H9 (cell line): ENCODE data around the gene MTARC2. TPM values are rescaled to one million over a fixed set of nuclear protein-coding genes. Genes with fewer than 3 reads are reported as not detected.

Source experiments
- DNase-seq: peaks from one replicate; pipeline ENCODE4 v3.0.0-alpha.2; 2017
- H2AFZ ChIP-seq: one replicate; pipeline ENCODE4 v1.6.1; 2013; ENCODE audit warnings: mild to moderate bottlenecking, low read length, control low read depth, moderate library complexity
- H2AK5ac ChIP-seq: 2 replicates; pipeline ENCODE4 v1.6.1; 2013; ENCODE audit warnings: low read length, control low read depth, mixed read lengths; ENCODE audit not compliant: insufficient read length
- H2BK120ac ChIP-seq: one replicate; pipeline ENCODE4 v1.6.1; 2013; ENCODE audit warnings: low read depth, mild to moderate bottlenecking, low read length, control low read depth, inconsistent platforms; ENCODE audit not compliant: poor library complexity, severe bottlenecking
- H2BK12ac ChIP-seq: 2 replicates; pipeline ENCODE4 v1.6.1; 2013; ENCODE audit warnings: low read length, control low read depth, mixed read lengths, low read depth; ENCODE audit not compliant: insufficient read length
- H2BK15ac ChIP-seq: 2 replicates; pipeline ENCODE4 v1.6.1; 2013; ENCODE audit warnings: low read depth, low read length, control low read depth
- H2BK20ac ChIP-seq: one replicate; pipeline ENCODE4 v1.6.1; 2013; ENCODE audit warnings: low read depth, mild to moderate bottlenecking, low read length, control low read depth, inconsistent platforms; ENCODE audit not compliant: poor library complexity, severe bottlenecking
- H2BK5ac ChIP-seq: 2 replicates; pipeline ENCODE4 v1.6.1; 2013; ENCODE audit warnings: low read length, control low read depth, mixed read lengths; ENCODE audit not compliant: insufficient read length
- H3K14ac ChIP-seq: 2 replicates; pipeline ENCODE4 v1.6.1; 2013; ENCODE audit warnings: low read length, control low read depth; ENCODE audit not compliant: insufficient read depth
- H3K18ac ChIP-seq: 2 replicates; pipeline ENCODE4 v1.6.1; 2013; ENCODE audit warnings: low read depth, mild to moderate bottlenecking, mixed read lengths, low read length, control low read depth; ENCODE audit not compliant: insufficient read length
- H3K23ac ChIP-seq: 2 replicates; pipeline ENCODE4 v1.6.1; 2013; ENCODE audit warnings: low read length, control low read depth, mixed read lengths, low read depth; ENCODE audit not compliant: insufficient read length
- H3K23me2 ChIP-seq: 2 replicates; pipeline ENCODE4 v1.6.1; 2013; ENCODE audit warnings: low read depth, mild to moderate bottlenecking, mixed read lengths, low read length, control low read depth; ENCODE audit not compliant: insufficient read length, poor library complexity, severe bottlenecking
- H3K27ac ChIP-seq: 2 replicates; pipeline ENCODE4 v1.5.1; 2013; ENCODE audit warnings: low read length, control low read depth, mixed read lengths, low read depth; ENCODE audit not compliant: insufficient read length
- H3K27me3 ChIP-seq: 2 replicates; pipeline ENCODE4 v1.6.1; 2013; ENCODE audit warnings: low read length, control low read depth, inconsistent platforms; ENCODE audit not compliant: insufficient read depth
- H3K4ac ChIP-seq: 2 replicates; pipeline ENCODE4 v1.6.1; 2013; ENCODE audit warnings: low read depth, mild to moderate bottlenecking, control low read depth, inconsistent platforms, low read length, moderate library complexity
- H3K4me1 ChIP-seq: 2 replicates; pipeline ENCODE4 v1.6.1; 2013; ENCODE audit warnings: low read length, control low read depth, inconsistent platforms; ENCODE audit not compliant: insufficient read depth
- H3K4me2 ChIP-seq: 2 replicates; pipeline ENCODE4 v1.6.1; 2013; ENCODE audit warnings: low read length, control low read depth, mixed read lengths; ENCODE audit not compliant: insufficient read length, insufficient read depth
- H3K56ac ChIP-seq: 2 replicates; pipeline ENCODE4 v1.6.1; 2013; ENCODE audit warnings: low read depth, mild to moderate bottlenecking, mixed read lengths, low read length, control low read depth; ENCODE audit not compliant: insufficient read length
- H3K79me1 ChIP-seq: 2 replicates; pipeline ENCODE4 v1.6.1; 2013; ENCODE audit warnings: low read depth, mild to moderate bottlenecking, moderate library complexity, low read length, control low read depth, inconsistent platforms; ENCODE audit not compliant: insufficient read depth, poor library complexity, severe bottlenecking
- H3K79me2 ChIP-seq: 2 replicates; pipeline ENCODE4 v1.6.1; 2013; ENCODE audit warnings: low read length, control low read depth, inconsistent platforms; ENCODE audit not compliant: insufficient read depth
- H3K9ac ChIP-seq: 2 replicates; pipeline ENCODE4 v1.6.1; 2013; ENCODE audit warnings: low read length, control low read depth, mixed read lengths; ENCODE audit not compliant: insufficient read length; ENCODE audit errors: extremely low read depth
- H3K9me3 ChIP-seq: one replicate; pipeline ENCODE4 v1.6.1; 2013; ENCODE audit warnings: low read depth, low read length, inconsistent platforms; ENCODE audit not compliant: control insufficient read depth
- H3T11ph ChIP-seq: one replicate; pipeline ENCODE4 v1.6.1; 2013; ENCODE audit warnings: mild to moderate bottlenecking, low read length, control low read depth, inconsistent platforms
- H4K20me1 ChIP-seq: one replicate; pipeline ENCODE4 v1.6.1; 2013; ENCODE audit not compliant: control insufficient read depth, insufficient read length, insufficient read depth
- H4K5ac ChIP-seq: 2 replicates; pipeline ENCODE4 v1.6.1; 2013; ENCODE audit warnings: low read depth, mild to moderate bottlenecking, mixed read lengths, low read length, control low read depth; ENCODE audit not compliant: insufficient read length
- H4K8ac ChIP-seq: replicated peaks from 2 replicates; pipeline ENCODE4 v1.6.1; 2013; ENCODE audit warnings: low read length, control low read depth, mixed read lengths, low read depth; ENCODE audit not compliant: insufficient read length
- H4K91ac ChIP-seq: 2 replicates; pipeline ENCODE4 v1.6.1; 2013; ENCODE audit warnings: low read depth, mild to moderate bottlenecking, moderate library complexity, mixed read lengths, low read length, control low read depth; ENCODE audit not compliant: insufficient read length
- H3K27ac Mint-ChIP-seq, 3 experiments: 2 replicates in 2 of 3; 3 replicates in 1 of 3; pipeline ENCODE4 v1.8.0; 2020 to 2021; ENCODE audit warnings: mixed read lengths in 3 of 3, mild to moderate bottlenecking in 1 of 3, moderate library complexity in 1 of 3
- H3K27me3 Mint-ChIP-seq: 2 replicates; pipeline ENCODE4 v1.8.0; 2021; ENCODE audit warnings: low read depth, mild to moderate bottlenecking, moderate library complexity, mixed read lengths
- H3K36me3 Mint-ChIP-seq, 3 experiments: 2 replicates in 2 of 3; 3 replicates in 1 of 3; pipeline ENCODE4 v1.8.0; 2020 to 2021; ENCODE audit warnings: low read depth in 3 of 3, mixed read lengths in 3 of 3; ENCODE audit not compliant: insufficient read depth in 1 of 3
- H3K4me1 Mint-ChIP-seq, 2 experiments: 2 replicates each; pipeline ENCODE4 v1.8.0; 2020; ENCODE audit warnings: mixed read lengths in 2 of 2
- H3K4me3 Mint-ChIP-seq, 2 experiments: 2 replicates in 1 of 2; 3 replicates in 1 of 2; pipeline ENCODE4 v1.8.0; 2020 to 2021; ENCODE audit warnings: mild to moderate bottlenecking in 2 of 2, mixed read lengths in 2 of 2, moderate library complexity in 1 of 2
- H3K9me3 Mint-ChIP-seq, 2 experiments: 2 replicates in 1 of 2; 3 replicates in 1 of 2; pipeline ENCODE4 v1.8.0; 2020; ENCODE audit warnings: mild to moderate bottlenecking in 2 of 2, mixed read lengths in 2 of 2, moderate library complexity in 1 of 2
- CTCF ChIP-seq: fragments of 200-600 bp; sonication (generic); conservative IDR thresholded peaks from 3 replicates; pipeline ENCODE4 v1.8.0; 2021; ENCODE audit warnings: antibody characterized with exemption, mild to moderate bottlenecking
- WGBS: extraction: QIAGEN DNeasy Blood & Tissue Kit; methylation state at CpG from one replicate; pipeline ENCODE4 v1.1.7; 2013; ENCODE audit warnings: missing lambda C conversion rate, low lambda C conversion rate, mixed read lengths; ENCODE audit not compliant: insufficient read length; ENCODE audit errors: extremely low coverage; 5-methylcytosine and 5-hydroxymethylcytosine counted together
- total RNA-seq: library from RNA; stranded (reverse); gene quantifications from 2 replicates; pipeline ENCODE4 v1.2.1, GENCODE V29; 2021

The MTARC2 gene
- total RNA-seq, 1 experiment from 2014 or later = 7.7 TPM

GRCh38 chr1:220747437-220748088, 559 bp upstream of the MTARC2 start:
- TF ChIP-seq CTCF = no peak
- no peak overlapping the region for H3K27ac ChIP-seq
- peak overlapping the region in 2 of 3 experiments; percentile 70 to 86; a peak in 4 of 7 replicates for H3K27ac Mint-ChIP-seq

More at GRCh38 chr1:220747437-220748088, 559 bp upstream of the MTARC2 start:
- Histone ChIP-seq H3K14ac (peak overlapping the region; percentile 86; the same call in 1 of the 2 replicates), H3K4ac (no peak overlapping the region), H3K4me1 (no peaks in the 10 kb centered on the region; the same call in 1 of the 2 replicates), H4K8ac (no peak overlapping the region), H3K4me2 (peak overlapping the region; percentile 88), H3K79me1 (no peaks in the 10 kb centered on the region), H4K91ac (no peak overlapping the region), H2BK12ac (no peak overlapping the region), H3K9me3 (no peaks in the 10 kb centered on the region), H2AK5ac (no peak overlapping the region), H3K23me2 (peaks cover 15% of the 10 kb centered on the region), H2BK20ac (no peak overlapping the region), H3K27me3 (peaks cover 8% of the 10 kb centered on the region), H2BK120ac (no peak overlapping the region), H3K23ac (no peak overlapping the region), H4K20me1 (no peaks in the 10 kb centered on the region), H4K5ac (no peak overlapping the region), H3K56ac (no peak overlapping the region), H3T11ph (no peak overlapping the region), H3K18ac (peak overlapping the region; percentile 61), H2BK5ac (no peak overlapping the region), H3K9ac (peak overlapping the region; percentile 40), H2AFZ (peak overlapping the region; percentile 45), H2BK15ac (no peak overlapping the region), H3K79me2 (no peaks in the 10 kb centered on the region)
- peaks cover 0 to 4% (median 2%) of the 10 kb centered on the region in 3 experiments; a peak in 4 of 7 replicates for H3K36me3 Mint-ChIP-seq
- peaks cover 73% of the 10 kb centered on the region for H3K27me3 Mint-ChIP-seq
- no CpG with 5 or more reads among the region's 18 CpGs for WGBS
- peak overlapping the region; percentile 76 to 89 for H3K4me3 Mint-ChIP-seq
- no peaks in the 10 kb centered on the region for H3K9me3 Mint-ChIP-seq
- no peak for DNase-seq
- peaks cover 39 to 44% of the 10 kb centered on the region in 2 experiments for H3K4me1 Mint-ChIP-seq
